NCI-H1417 treated with DMSO at 0.1 percent for 48 hours (cell line): ENCODE data around the gene RAB29.

Experiments
- DNase-seq: peaks from one replicate; lab custom pipeline; 2025; lab: John Stamatoyannopoulos, UW

The RAB29 gene

DNA sequence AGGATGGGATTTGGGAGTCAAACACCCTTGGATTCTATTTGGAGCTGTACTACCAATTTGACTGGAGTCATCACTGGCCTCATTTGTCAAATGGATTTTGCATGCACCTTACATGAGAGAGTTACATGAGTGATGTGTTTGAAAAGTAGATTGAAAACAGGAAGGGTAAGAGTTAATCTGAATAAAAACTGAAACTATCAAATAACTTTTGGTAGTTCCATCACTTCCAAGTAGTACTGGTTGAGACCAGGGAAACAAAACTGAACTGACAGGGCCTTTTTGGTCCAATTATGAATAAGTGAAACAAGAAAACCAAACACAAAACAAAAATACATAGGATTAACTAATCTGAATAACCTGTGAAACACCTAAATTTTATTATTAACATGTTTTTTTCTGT is 55.5 kb downstream of the RAB29 start:
- no peak for DNase-seq

DNA sequence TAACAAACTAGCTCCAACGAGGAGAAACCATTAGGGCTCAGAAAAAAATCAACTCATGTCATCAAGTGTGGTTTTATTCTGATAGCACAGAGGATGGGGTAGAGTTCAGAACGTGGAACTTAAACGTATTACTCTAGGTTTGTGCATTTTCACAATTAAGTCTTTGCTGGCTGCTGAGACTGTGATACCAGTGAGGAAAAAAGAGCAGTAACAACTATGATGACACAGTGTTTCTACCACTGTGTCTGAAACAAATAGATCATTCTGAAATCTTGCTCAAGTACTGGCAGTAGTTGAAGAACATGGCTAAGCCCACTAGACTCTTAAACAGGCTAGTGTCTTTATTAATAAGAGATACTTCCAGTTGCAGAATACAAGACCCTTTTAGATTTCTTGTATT is 56.3 kb downstream of the RAB29 start:
- DNase-seq: no peak
